HG02973 (cell line): ENCODE results near the gene SERPINH1.

Source experiments
- ATAC-seq: cut with Tn5 transposase; IDR thresholded peaks from one replicate; pipeline ENCODE4 v1.9.1; 2021; ENCODE audit warnings: moderate library complexity; ENCODE audit not compliant: unreplicated experiment

The SERPINH1 gene

DNA sequence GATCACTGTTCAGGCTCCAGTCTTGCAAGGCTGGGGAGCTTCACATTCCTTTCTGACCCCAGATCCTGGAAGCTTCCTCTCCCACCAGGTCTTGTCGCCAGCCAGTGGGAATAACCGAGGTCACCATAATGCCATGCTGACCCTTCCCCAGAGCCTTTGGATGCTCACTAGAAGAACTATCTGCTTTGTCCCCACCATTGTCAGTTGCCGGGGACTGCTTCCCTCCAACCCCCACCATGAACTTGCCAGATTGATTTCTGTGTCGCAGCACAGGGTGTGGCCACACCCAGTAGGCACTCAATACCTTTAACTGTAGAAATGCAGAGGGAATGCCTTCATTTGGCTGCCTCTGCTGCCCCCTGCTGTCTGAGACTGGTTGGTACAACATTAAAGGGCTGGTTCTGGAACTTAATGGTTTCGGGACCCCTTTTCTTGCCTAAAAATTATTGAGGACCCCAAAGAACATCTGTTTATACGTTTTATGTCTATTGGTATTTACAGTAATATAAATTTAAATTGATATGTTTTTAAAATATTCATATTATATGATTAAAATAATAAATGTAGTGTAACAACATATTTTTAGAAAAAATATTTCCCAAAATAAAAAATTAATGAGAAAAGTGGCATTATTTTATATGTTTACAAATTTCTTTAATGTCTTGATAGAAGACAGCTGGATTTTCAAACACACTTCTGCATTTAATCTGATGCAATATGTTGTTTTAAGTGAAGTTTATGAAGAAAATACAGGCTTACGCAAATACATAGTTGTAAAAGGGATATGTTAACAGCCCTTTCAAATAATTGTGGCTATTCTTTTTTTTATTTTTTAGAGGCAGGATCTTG is 29.6 kb upstream of the SERPINH1 start:
- ATAC-seq = no peak

GRCh38 chr11:75533896-75534258 is 28.2 kb upstream of the SERPINH1 start:
- no peak for ATAC-seq

- ATAC-seq = no peak
Measured at GRCh38 chr11:75534259-75535069, 27.6 kb upstream of the SERPINH1 start.

- ATAC-seq = no peak
Measured at GRCh38 chr11:75535071-75535470, 27.0 kb upstream of the SERPINH1 start.

GRCh38 chr11:75536786-75537641 is 25.0 kb upstream of the SERPINH1 start:
- peak; percentile 86 for ATAC-seq

- ATAC-seq = no peak
Measured at GRCh38 chr11:75537740-75538139, 24.3 kb upstream of the SERPINH1 start.

GRCh38 chr11:75538150-75538942 is 23.7 kb upstream of the SERPINH1 start:
- no peak for ATAC-seq

DNA sequence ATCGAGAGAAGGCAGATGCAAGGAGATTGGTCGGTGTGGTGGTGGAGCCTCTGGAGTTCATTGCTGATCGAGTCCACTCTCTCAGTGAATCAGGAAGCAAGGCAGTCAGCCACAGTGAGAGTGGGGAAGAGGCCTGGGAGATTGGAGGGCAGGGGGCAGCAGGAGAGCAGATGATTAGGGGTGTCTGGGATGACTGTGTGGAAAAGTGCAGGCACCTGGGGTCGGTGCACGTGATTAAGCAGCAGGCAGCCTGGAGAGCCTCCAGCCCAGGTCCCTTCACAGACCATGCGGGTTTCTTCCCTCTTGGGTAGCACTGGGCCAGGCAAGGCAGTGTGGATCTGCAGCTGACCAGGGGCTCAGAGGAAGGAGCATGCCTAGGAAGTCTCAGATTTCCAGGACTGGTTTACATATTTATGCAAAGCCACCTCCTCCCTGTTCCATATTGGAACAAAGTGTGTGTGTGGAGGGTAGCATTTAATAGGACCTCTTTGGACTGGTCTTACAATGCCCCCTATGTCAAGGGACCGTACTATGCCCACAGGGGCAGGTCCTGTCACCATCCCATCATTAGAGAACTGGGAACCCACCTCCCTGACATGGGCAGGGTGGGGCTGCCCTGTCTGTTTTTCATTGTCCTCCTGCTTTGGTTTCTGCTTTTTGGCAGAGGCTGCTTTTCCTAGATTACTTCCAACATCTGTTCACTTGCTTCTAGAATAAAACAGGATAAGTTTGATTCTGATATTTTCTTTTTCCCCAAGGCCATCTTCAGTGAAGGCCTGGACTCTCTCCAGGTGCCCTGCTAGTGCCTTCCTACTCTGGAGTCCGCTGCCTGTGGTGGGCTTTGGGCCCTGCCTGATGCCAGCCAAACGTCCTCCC is 22.4 kb upstream of the SERPINH1 start:
- no peak for ATAC-seq

DNA sequence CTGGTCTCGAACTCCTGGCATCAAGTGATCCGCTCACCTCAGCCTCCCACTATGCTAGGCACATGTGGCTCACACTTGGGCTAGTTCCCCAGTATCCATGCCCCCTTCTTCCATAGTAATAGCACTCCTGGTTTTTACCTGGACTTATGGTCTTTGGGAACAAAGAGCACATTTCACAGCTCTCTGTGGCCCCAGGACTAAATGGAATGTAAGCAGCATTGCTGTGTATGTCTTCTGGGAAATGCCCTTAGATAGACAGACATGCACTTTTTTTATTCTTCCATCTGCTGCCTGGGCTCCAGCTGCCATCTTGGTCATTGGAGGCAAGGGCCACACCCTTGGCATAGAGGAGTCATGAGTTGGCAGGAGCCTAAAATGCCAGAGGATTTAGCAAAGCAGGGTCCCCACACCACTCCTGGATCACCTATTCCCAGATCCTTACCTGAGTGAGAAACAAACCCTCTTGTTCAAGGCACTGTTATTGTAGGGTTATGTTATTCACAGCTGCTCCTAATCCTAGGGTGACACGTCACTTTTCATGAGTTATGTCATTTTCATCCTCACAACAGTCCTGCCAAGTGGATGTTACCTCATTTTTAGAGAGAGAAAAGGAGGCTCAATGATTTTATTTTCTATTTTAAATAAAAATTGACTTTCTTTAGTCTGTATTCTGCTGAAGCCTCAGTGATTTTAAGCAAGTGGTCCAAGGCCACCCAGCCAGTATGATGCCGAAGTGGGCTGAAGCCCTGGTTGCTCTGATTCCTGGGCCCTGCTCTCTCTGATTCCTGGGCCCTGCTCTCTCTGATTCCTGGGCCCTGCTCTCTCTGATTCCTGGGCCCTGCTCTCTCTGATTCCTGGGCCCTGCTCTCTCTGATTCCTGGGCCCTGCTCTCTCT is 20.6 kb upstream of the SERPINH1 start:
- ATAC-seq = no peak

GRCh38 chr11:75542088-75542438 is 20.0 kb upstream of the SERPINH1 start:
- ATAC-seq = no peak

DNA sequence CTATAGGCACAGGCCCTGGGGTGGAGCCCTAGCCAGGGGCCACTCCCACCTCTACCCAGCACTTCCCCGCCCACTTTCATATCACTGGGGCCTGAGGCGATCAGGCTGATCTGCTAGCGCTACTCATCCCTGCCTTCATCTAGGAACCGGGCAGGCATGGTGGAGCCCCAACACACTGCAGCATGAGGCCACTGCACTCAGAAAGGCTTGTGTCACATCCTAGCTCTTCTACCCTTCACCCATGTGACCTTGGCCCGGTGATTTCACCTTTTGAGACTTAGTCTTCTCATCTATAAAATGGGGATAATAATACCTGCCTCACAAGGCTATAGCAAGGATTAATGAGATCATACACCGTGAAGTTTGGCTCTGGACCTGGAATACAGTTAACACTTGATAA is 18.2 kb upstream of the SERPINH1 start:
- no peak for ATAC-seq

DNA sequence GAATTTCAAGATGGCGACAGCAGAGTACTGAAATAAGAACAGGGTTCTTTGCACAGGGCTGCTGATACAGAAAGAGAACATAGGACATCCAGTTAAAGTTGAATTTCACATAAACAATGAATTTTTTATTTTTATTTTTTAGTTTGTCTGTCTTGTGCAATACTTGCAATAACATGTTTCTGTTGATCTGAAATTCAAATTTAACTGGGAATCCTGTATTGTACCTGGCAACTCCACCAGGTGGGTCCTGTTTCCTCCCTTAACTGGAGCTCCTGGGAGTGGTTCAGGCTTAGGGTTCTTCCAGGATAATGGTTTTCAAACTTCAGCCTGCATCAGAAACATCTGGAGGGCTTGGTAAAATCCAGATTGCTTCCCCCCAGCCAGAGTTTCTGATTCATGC is 14.9 kb upstream of the SERPINH1 start:
- ATAC-seq = no peak

DNA sequence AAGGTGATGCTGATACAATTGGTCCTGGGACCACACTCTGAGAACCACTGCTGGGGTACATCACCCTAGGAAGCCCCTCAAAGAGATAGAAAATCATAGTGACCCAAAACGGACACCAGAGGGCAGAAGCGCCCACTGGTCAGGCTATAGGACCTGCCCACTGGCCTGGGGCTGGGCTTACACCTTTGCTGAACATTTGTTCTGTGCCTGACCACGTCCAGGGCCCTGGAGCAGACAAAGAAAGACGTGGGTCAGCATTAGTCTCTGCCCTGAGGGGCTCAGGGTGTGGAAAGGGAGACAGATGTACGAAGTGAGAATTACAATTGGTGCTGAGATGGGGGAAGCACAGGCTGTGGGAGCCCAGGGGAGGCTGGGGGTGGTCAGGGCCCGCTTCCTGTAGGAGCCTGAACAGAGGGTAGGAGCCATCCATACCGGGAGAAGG is 14.4 kb upstream of the SERPINH1 start:
- ATAC-seq = no peak

DNA sequence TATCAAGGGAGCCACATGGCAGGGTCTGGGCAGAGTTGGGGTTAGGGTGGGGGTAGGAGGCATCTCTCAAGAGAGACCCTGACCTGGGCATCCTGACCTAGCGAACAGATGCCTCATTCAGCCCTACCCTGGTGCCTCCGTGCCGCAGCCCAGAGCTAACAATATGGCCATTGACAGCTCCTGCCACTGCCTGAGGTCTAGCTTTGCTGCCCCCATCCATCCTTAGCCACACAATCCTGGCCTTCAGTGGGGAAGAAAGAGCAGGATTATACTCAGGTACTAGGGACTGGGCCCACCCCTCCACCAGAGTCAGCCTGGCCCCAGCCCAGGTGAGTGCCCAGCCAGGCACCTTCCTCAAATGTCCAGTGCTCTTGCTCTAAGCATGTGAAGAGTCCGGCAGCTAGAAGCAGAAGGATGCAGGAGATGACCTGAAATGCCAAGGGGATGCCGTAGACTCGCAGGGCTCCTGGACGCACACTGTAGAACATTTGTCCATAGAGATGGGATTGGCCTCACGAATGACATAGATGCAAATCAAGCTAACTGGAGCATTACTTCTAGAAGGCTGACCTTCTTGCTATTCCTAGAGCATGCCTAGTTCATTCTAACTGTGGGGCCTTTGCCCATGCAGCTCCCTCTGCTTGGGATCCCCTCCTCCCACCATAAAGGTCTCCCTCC is 13.3 kb upstream of the SERPINH1 start:
- no peak for ATAC-seq

GRCh38 chr11:75549370-75549958 is 12.6 kb upstream of the SERPINH1 start:
- no peak for ATAC-seq

DNA sequence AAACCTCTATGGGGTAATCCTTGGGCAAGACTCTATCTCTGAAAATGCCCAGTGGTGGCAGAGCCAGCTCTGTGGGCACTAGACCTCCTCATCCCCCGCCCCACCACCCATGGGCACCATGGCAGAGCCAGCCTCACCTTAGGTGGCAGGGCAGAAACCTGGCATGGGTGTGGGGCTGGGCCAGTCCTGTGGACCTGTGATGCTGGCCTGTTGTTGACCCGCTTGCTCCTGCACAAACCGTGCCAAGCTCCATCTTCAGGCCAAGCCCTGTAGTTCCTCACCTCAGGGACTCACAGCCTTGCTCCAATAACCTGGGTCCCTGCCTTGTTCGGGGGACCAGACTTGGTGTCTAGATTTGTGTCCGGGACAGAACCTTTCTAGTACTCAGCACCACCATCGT is 8.9 kb upstream of the SERPINH1 start:
- ATAC-seq = no peak

DNA sequence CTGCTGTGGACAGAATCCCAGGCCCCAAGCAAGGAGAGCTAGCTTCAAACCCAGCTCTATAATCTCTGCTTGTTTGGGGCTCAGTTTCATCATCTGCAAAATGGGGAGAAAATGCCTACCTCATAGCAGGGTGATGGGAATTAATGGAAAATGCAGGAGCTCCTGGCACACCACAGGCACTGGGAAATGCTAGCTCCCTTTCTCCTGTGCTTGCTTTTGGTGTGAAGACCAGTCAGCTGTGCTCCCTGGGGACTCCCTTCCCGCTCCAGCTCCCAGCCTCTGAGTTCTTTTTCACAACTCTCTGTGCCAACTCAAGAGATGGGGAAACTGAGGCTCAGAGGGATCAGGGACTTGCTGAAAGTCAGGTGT is 8.2 kb upstream of the SERPINH1 start:
- no peak for ATAC-seq
